GM18526 (cell line): Measurements from ENCODE around the gene KLK8.

Experiments used
- POLR2A ChIP-seq: IDR thresholded peaks from 3 replicates; pipeline ENCODE4 v1.6.1; 2011; ENCODE audit not compliant: insufficient read length; ENCODE audit errors: extremely low read depth

The KLK8 gene

DNA sequence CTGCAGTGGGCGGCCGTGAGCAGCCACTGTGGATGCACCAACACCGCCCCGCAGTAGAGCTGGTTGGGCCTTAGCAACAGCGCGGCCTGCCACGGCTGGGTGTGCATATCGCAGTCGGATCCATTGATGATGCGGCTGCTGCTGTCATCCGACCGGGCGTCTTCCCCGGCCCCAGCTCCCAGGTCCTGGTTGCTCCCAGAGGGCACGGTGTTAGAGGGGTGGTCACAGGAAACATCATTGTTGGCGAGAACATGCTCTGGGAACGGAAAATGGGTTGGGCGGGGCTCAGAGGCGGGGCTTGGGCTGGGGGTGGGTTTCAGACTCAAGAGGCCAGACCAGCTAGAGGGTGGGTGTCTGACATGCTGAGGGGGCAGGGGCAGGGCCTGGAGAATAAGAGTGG, 51.5 kb downstream of the KLK8 start:
- no peak for TF ChIP-seq POLR2A

GRCh38 chr19:50947123-50947522, 54.3 kb downstream of the KLK8 start:
- no peak for TF ChIP-seq POLR2A
